ENCODE data around the gene MAP3K13.

DNA sequence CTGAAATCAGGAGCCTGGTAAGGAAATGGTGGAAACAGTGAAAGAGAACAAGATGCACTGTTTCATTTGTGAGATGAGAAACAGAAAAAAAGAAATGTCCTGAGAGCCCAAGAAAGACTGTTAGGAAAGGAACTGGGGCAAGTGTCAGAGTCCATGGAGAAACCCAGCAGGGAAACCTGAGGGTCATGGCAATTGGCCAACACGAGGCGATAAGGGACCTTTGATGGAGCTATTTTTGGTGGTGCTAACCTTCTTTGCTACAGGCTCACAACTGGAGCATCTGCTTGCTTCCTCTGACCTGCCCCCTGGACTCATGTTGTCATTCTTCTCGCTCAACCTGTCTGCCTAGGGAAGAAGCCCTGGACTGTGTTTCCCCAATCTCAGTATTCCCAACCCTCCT is 140.1 kb downstream of the MAP3K13 start:
- no peak for TF ChIP-seq ZZZ3 (IDR thresholded peaks at IDR 0.05; ENCODE audit: control insufficient read depth, insufficient read length, low read depth)
- no peak for TF ChIP-seq PAX8 (IDR thresholded peaks at IDR 0.05)
- no peak for TF ChIP-seq STAT3 (IDR thresholded peaks at IDR 0.05; ENCODE audit: low read depth, low read length)
- TF ChIP-seq, protein P1, sequence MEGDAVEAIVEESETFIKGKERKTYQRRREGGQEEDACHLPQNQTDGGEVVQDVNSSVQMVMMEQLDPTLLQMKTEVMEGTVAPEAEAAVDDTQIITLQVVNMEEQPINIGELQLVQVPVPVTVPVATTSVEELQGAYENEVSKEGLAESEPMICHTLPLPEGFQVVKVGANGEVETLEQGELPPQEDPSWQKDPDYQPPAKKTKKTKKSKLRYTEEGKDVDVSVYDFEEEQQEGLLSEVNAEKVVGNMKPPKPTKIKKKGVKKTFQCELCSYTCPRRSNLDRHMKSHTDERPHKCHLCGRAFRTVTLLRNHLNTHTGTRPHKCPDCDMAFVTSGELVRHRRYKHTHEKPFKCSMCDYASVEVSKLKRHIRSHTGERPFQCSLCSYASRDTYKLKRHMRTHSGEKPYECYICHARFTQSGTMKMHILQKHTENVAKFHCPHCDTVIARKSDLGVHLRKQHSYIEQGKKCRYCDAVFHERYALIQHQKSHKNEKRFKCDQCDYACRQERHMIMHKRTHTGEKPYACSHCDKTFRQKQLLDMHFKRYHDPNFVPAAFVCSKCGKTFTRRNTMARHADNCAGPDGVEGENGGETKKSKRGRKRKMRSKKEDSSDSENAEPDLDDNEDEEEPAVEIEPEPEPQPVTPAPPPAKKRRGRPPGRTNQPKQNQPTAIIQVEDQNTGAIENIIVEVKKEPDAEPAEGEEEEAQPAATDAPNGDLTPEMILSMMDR (IDR thresholded peaks at IDR 0.05 in 2 of 3, conservative IDR thresholded peaks at IDR 0.05 in 1 of 3; ENCODE audit: control insufficient read depth in 2 of 3, extremely low read depth in 1 of 3, insufficient read depth in 1 of 3, low read depth in 3 of 3, low read length in 3 of 3): no peak
- TF ChIP-seq HDAC6 (IDR thresholded peaks at IDR 0.05; ENCODE audit: unreplicated experiment): no peak
- no peak for TF ChIP-seq EP300 (IDR thresholded peaks at IDR 0.05; ENCODE audit: borderline replicate concordance in 1 of 2, control insufficient read depth in 1 of 2, low read depth in 2 of 2, low read length in 2 of 2)
- TF ChIP-seq, protein P2, sequence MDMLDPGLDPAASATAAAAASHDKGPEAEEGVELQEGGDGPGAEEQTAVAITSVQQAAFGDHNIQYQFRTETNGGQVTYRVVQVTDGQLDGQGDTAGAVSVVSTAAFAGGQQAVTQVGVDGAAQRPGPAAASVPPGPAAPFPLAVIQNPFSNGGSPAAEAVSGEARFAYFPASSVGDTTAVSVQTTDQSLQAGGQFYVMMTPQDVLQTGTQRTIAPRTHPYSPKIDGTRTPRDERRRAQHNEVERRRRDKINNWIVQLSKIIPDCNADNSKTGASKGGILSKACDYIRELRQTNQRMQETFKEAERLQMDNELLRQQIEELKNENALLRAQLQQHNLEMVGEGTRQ (IDR thresholded peaks at IDR 0.05; ENCODE audit: borderline replicate concordance, low read depth, low read length): no peak
- no peak for TF ChIP-seq ETV6 (conservative IDR thresholded peaks at IDR 0.05 in 1 of 2, IDR thresholded peaks at IDR 0.05 in 1 of 2; ENCODE audit: borderline replicate concordance in 1 of 2, low read depth in 1 of 2)

Measured in GM12878 (cell line).